T-helper 17 cell (primary cell): ENCODE data around the gene ICE2. TPM values are rescaled to one million over a fixed set of nuclear protein-coding genes. Genes with fewer than 3 reads are reported as not detected.
"Not testable (repeated sequence)": the region's sequence is repeated elsewhere in the genome, so short reads cannot be mapped to it uniquely, and the experiment has no call there.

ENCODE experiments used
- ATAC-seq: fragments of 150-1000 bp; cut with Tn5 transposase; 2 replicates; pipeline ENCODE4 v1.10.0; 2021; ENCODE audit warnings: mild to moderate bottlenecking, moderate library complexity
- DNase-seq, 3 donors: peaks; one replicate each; pipeline versions ENCODE4 v3.0.0 to v3.0.0-alpha.2; 2020 to 2021
- H3K9me3 ChIP-seq: one replicate; pipeline ENCODE4 v1.7.0; 2013; ENCODE audit warnings: low read length, mild to moderate bottlenecking; ENCODE audit not compliant: control insufficient read depth, poor library complexity, severe bottlenecking
- H3K27ac Mint-ChIP-seq: one replicate; pipeline ENCODE4 v1.8.0; 2022; ENCODE audit warnings: mild to moderate bottlenecking, moderate library complexity, mixed read lengths
- H3K27me3 Mint-ChIP-seq: one replicate; pipeline ENCODE4 v1.8.0; 2022; ENCODE audit warnings: mixed read lengths
- H3K36me3 Mint-ChIP-seq: one replicate; pipeline ENCODE4 v1.8.0; 2022; ENCODE audit warnings: low read depth, mixed read lengths
- H3K4me1 Mint-ChIP-seq: one replicate; pipeline ENCODE4 v1.8.0; 2022; ENCODE audit warnings: mild to moderate bottlenecking, mixed read lengths
- H3K4me3 Mint-ChIP-seq: one replicate; pipeline ENCODE4 v1.8.0; 2022; ENCODE audit warnings: mild to moderate bottlenecking, moderate library complexity, mixed read lengths
- total RNA-seq, 4 donors: library from RNA in 2 of 4; stranded (reverse) in 2 of 4; gene quantifications; one replicate each; pipeline ENCODE4 v1.2.3 and lab custom pipeline; 2022 to 2026

The ICE2 gene
- total RNA-seq, 2 donors from 2014 or later, result 32.9 to 39.8 TPM

DNA sequence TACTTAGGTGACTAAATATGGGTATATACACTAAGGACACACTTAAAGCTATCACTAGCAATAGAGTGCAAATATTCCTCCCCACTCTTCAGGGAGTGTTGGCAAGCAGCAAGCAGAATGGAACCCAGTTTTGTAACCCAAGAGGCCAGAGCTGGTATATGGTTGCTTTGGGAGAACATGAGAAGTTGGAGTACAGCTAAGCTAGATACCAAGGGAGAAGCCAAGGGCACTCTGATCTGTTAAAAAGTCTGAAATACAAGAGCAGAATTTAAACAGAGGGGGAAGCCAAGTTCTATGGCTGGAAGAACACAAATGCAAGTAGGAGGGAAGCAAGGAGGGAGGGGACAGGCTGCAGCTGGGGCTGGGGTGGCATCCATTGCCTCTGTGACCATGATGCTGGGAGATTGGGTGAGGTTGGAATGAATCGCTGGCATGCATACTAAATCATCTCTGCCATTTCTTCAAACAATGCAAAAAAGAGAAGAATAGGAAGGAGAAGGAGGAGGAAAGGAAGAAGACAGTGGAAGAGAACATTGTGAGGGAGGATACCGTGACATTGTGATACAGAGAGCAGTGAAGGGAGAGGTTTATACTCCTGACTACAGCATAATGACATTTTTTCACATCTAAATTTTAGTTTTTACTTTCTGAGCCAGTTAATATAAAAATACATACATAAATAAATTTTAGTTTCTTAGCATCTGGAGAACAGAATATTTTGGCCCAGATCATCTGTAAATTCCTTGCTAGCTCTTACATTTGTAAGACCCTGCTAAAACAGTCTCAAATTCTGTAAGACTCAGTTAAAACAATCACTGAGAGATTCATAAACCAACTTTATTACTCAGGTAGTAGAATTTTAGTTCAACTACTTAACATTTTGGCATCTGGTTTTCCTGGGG, 72.2 kb downstream of the ICE2 start:
- ATAC-seq (no peak), DNase-seq (no peak)
- H3K4me1 Mint-ChIP-seq, result peaks cover 9% of the 10 kb centered on the region
- no peaks in the 10 kb centered on the region for H3K36me3 Mint-ChIP-seq
- H3K27ac Mint-ChIP-seq, result no peak overlapping the region
- H3K4me3 Mint-ChIP-seq, result no peak overlapping the region
- no peaks in the 10 kb centered on the region for H3K27me3 Mint-ChIP-seq
- H3K9me3 ChIP-seq, result no peaks in the 10 kb centered on the region

GRCh38 chr15:60405399-60405798, 73.5 kb downstream of the ICE2 start:
- no peak for DNase-seq
- ATAC-seq, result no peak
- Mint-ChIP-seq H3K4me3 (no peak overlapping the region), H3K27me3 (no peaks in the 10 kb centered on the region), H3K27ac (no peak overlapping the region), H3K36me3 (no peaks in the 10 kb centered on the region), H3K4me1 (peaks cover 9% of the 10 kb centered on the region)
- H3K9me3 ChIP-seq, result no peaks in the 10 kb centered on the region

DNA sequence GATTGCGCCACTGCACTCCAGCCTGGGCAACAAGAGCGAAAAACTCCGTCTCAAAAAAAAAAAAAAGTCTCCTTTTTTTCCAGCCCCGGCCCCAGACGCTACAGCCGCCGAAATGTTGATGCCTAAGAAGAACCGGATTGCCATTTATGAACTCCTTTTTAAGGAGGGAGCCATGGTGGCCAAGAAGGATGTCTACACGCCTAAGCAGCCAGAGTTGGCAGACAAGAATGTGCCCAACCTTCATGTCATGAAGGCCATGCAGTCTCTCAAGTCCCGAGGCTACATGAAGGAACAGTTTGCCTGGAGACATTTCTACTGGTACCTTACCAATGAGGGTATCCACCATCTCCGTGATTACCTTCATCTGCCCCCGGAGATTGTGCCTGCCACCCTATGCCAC, 74.6 kb downstream of the ICE2 start:
- peaks cover 10% of the 10 kb centered on the region for H3K4me1 Mint-ChIP-seq
- not testable (repeated sequence) for H3K36me3 Mint-ChIP-seq, ATAC-seq, H3K27me3 Mint-ChIP-seq, DNase-seq, H3K27ac Mint-ChIP-seq, H3K9me3 ChIP-seq, H3K4me3 Mint-ChIP-seq

- DNase-seq (no peak), ATAC-seq (no peak)
- Mint-ChIP-seq H3K4me1 (peaks cover 20% of the 10 kb centered on the region), H3K27me3 (no peaks in the 10 kb centered on the region), H3K4me3 (no peak overlapping the region), H3K27ac (no peak overlapping the region), H3K36me3 (no peaks in the 10 kb centered on the region)
- no peaks in the 10 kb centered on the region for H3K9me3 ChIP-seq
These were observed 78.0 kb downstream of the ICE2 start for GRCh38 chr15:60400944-60401343.

DNA sequence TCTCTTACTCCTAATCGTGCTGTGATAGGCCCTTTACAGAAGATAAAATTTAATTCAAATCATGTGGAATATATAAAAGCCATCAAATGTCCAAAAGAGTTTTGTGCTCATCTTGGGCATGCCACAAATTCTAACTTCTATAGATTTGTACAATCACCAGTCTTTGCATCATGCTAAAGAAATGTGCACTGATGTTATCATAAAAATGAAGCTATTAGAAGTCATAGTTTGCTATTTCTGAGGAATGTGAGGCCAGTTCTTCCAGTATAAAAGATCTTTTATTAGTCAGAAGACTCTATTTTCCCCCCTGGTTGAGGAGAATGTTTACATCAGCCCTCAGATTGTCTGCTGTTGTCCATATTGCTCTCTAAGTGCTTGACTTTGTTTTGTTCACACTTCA, 79.0 kb downstream of the ICE2 start:
- Mint-ChIP-seq H3K27ac (peak overlapping the region; percentile 83), H3K36me3 (no peaks in the 10 kb centered on the region), H3K4me3 (no peak overlapping the region), H3K27me3 (no peaks in the 10 kb centered on the region), H3K4me1 (peaks cover 26% of the 10 kb centered on the region)
- no peak for DNase-seq
- no peaks in the 10 kb centered on the region for H3K9me3 ChIP-seq
- ATAC-seq, result no peak

DNA sequence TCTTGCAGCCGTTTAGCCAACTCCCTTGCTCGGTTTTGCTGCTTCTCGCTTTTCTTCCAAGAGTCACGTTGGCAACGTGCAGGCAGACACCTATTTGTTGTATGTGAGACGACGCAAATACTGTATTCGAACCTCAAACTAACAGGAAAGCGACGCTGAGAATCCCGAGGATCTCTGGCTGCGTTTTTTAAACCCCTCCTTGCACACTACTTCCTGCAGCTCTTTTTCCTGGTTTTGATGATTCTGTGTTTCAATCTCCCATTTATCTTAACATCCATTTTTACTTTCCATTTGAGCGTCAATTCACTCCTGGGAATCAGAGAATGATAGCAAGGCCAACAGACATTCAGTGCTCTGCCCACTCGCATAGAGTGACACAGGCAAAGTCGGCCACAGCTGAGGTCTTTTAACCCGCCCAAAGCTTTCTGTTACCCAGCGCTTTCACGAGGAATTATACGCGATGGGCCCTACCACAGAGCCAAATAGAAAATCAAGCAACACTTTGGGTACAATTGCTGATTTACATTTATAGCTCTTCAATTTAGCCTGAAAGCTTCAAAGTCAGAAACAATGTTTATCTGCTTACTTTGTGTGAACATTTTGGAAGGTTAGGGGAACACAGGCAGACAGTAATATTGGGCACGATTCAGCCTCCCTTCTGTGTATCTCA, 79.6 kb downstream of the ICE2 start:
- peaks cover 27% of the 10 kb centered on the region for H3K4me1 Mint-ChIP-seq
- DNase-seq, result no peak
- H3K36me3 Mint-ChIP-seq, result no peaks in the 10 kb centered on the region

DNA sequence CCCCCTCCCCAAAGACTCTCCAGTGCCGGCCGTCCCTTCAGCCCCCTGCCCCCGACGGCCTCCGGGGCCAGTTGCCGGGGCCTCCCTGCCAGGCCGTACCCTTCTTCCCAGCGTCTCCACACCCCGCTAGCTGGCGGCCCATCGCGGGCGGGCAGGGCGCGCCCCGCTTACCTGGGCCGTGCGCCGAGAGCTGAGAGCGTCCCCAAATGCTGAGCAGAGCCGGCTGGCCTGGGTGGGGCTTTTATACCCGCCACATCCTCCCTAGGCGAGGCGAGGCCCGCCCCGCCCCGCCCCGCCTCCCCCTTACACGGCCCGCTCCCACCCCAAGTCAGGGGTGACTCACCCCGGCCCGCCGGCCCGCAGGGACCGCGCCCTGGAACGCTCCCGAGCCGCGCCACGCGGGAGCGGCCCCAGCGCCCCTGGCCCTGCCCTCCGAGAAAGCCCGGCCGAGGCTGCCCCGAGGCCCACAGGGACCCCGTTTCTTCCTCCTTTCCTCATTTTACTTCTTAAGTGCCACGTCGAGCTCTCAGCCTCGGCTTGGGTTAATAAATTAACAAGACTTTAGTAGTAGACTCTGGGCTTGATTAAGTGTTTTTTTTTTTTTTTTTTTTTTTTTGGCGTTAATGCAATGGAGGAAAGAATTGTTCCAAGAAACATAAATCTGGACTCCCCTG, 81.0 kb downstream of the ICE2 start, which contains the start of gene ANXA2:
ANXA2 (minus strand) TSS at position 215 of the 674 bp plus-strand sequence. CDS start 11,911 bp downstream, outside the sequence.
- peak; percentile 69 to 87 (median 83) for DNase-seq
- Mint-ChIP-seq H3K4me1 (peaks cover 40% of the 10 kb centered on the region), H3K36me3 (peaks cover 2% of the 10 kb centered on the region), H3K27ac (peak within 1 kb of the TSS; percentile 95), H3K4me3 (peak within 1 kb of the TSS; percentile 81), H3K27me3 (no peaks in the 10 kb centered on the region)
- no peaks in the 10 kb centered on the region for H3K9me3 ChIP-seq
- peak; percentile 79 for ATAC-seq

More for the DNA sequence above, 79.6 kb downstream of the ICE2 start:
- H3K9me3 ChIP-seq, result no peaks in the 10 kb centered on the region
- peak overlapping the region; percentile 83 for H3K27ac Mint-ChIP-seq
- no peak for ATAC-seq
- no peaks in the 10 kb centered on the region for H3K27me3 Mint-ChIP-seq
- H3K4me3 Mint-ChIP-seq, result peak overlapping the region; percentile 81

DNA sequence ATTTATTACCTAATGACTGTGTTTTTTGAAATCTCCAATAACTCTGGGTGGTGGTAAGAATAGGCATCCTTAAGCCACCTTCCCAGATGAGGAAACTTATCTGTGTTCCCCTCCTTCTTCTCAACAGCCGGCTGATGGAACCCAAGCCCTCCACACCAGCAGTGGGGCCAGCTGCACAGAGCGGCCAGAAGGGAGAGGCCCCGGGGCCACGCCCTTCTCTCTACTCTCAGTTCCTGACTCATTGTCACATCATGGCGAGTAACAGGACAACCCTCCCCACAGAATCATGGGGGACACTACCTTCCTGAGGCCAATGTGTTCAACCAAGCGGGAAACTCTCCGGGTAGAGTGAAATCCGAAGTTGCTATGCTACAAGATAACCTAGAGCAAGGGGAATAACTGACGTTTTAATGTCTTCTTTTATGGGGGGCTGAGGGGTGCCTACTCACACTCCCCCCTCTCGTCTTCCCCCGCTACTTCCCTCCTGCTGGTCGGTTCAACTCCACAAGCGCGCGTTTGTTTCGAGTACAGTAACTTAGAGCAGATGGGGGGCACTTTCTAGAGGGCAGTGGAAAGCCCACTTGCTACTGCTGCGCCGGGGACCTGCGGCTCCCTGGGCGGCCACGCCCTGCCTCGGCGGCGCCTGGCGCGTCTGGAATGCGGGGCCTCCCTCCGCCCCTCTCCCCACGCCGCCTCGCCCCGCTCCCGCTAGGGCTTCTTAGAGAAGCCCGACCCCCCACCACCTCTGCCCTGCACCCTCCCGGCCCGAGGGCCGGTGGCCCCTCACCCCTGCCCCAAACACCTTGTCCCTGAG, 81.8 kb downstream of the ICE2 start:
- peak overlapping the region; percentile 95 for H3K27ac Mint-ChIP-seq
- H3K4me1 Mint-ChIP-seq, result peaks cover 45% of the 10 kb centered on the region
- DNase-seq (peak; percentile 18 to 37 (median 22)), ATAC-seq (peak; percentile 15)
- peak overlapping the region; percentile 81 for H3K4me3 Mint-ChIP-seq
- H3K9me3 ChIP-seq, result no peaks in the 10 kb centered on the region
- H3K36me3 Mint-ChIP-seq, result peaks cover 2% of the 10 kb centered on the region
- no peaks in the 10 kb centered on the region for H3K27me3 Mint-ChIP-seq

- H3K27me3 Mint-ChIP-seq, result no peaks in the 10 kb centered on the region
- no peak for ATAC-seq
- peak overlapping the region; percentile 95 for H3K27ac Mint-ChIP-seq
- peaks cover 50% of the 10 kb centered on the region for H3K4me1 Mint-ChIP-seq
- H3K36me3 Mint-ChIP-seq, result peaks cover 2% of the 10 kb centered on the region
- no peaks in the 10 kb centered on the region for H3K9me3 ChIP-seq
- DNase-seq, result no peak
- H3K4me3 Mint-ChIP-seq, result peak overlapping the region; percentile 81
These were observed 82.4 kb downstream of the ICE2 start for GRCh38 chr15:60396560-60396957.

DNA sequence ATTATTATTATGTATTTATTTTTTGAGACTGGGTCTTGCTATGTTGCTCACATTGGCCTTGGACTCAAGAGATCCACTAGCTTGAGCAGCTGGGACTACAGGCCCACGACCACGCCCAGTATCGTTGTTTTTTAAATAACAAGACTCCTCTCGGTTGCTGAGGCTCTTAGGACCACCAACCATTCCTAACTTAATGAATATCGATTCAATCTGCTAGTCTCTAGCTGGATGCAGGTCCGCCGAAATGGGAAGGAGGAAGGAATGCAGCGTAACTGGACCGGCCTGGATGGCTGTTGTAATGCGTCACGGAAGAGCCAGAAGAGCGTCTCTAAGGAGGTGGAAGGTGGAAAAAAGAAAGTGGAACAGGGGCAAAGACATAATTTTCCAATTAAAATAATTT, 82.8 kb downstream of the ICE2 start:
- no peak for DNase-seq
- H3K9me3 ChIP-seq, result no peaks in the 10 kb centered on the region
- Mint-ChIP-seq H3K27me3 (no peaks in the 10 kb centered on the region), H3K36me3 (peaks cover 2% of the 10 kb centered on the region), H3K27ac (peak overlapping the region; percentile 95), H3K4me1 (peaks cover 53% of the 10 kb centered on the region), H3K4me3 (peak overlapping the region; percentile 81)
- no peak for ATAC-seq

GRCh38 chr15:60395276-60396011, 83.5 kb downstream of the ICE2 start:
- Mint-ChIP-seq H3K4me1 (peaks cover 58% of the 10 kb centered on the region), H3K27ac (peak overlapping the region; percentile 95), H3K27me3 (no peaks in the 10 kb centered on the region), H3K4me3 (peak overlapping the region; percentile 49), H3K36me3 (peaks cover 2% of the 10 kb centered on the region)
- ATAC-seq (no peak), DNase-seq (no peak)
- H3K9me3 ChIP-seq, result no peaks in the 10 kb centered on the region

DNA sequence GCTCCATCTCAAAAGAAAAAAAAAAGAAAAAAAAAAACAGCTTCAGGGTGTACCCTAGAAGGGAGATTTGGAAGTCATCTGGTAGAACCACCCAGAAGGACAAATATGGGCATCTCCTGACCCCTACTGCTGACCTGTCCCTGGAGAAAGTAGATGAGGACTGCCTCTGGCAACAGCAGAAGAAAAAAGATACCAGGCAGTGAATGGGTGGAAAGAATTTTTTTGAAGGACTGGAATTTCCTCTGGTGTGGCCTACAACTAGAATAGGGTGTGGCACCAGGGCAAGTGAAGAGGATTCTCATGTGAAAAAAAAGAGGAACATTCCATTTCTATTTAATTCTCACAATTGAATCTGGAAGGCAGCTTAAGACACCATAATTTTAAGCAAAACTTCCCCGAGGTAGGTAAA, 84.2 kb downstream of the ICE2 start:
- no peak for ATAC-seq
- H3K36me3 Mint-ChIP-seq, result peaks cover 2% of the 10 kb centered on the region

More for the DNA sequence above, 84.2 kb downstream of the ICE2 start:
- Mint-ChIP-seq H3K4me1 (peaks cover 66% of the 10 kb centered on the region), H3K27me3 (no peaks in the 10 kb centered on the region), H3K4me3 (peak overlapping the region; percentile 12), H3K27ac (peak overlapping the region; percentile 95)
- DNase-seq, result no peak
- H3K9me3 ChIP-seq, result no peaks in the 10 kb centered on the region
